ENCODE results near the gene ZNF335. TPM values are rescaled to one million over a fixed set of nuclear protein-coding genes. Genes with fewer than 3 reads are reported as not detected.

ZNF335 gene
- polyA plus RNA-seq, 1 experiment = 9.9 TPM

DNA sequence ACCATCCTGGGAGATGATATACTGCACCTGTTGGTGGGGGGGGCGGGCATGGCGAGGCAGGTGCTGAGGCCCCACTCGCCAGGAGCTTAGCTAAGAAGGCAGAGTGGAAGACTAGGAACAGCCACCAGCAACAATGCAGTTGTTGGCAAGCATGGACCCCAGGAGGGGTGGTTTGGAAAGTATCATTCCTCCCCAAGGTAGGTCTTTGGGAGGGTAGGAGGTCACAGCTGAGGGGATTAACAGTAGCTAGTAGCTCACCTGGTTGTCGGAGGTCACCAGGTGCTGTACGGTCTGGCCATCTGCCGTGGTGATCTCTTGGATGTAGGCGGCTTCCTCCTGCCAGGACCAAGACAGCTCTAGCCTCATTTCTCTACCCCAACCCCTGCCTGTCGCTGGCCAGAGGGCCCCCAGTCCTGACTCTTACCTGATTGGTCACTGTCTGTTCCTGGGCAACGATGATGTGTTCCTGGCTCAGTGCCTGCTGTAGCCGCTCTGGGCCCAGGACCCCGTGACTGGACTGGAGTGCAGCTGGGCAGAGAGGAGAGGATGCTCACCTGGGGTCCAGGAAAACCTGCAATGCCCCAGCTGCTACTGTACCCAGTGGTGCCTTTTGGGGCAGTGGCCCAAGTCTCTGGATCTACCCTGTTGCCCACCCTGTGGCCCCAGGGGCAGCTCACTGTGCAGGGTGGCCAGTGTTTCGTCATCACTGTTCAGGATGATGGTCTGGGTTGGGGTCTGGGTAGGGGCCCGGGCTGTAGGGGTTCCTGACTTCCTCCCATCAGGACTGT lies 22.3 kb downstream of the ZNF335 start:
- H3K27me3 ChIP-seq (ENCODE audit: control insufficient read depth, insufficient read depth, low read length) = no peaks in the 10 kb centered on the region
- CTCF ChIA-PET = interaction anchor here (1.6 to 4.7 kb wide), 3 partner anchors 10 to 151 kb away, joined by 6 to 28 read pairs (median 7); partner anchors contain the start of gene ZNF335
- H3K4me3 ChIP-seq (ENCODE audit: low read depth, low read length) = no peak overlapping the region
- peaks cover 61% of the 10 kb centered on the region for H3K36me3 ChIP-seq (ENCODE audit: control insufficient read depth, insufficient read depth, low read length)
- DNase-seq (ENCODE audit: low read depth) = no peak
- POLR2A ChIA-PET = no interaction called here
- TF ChIP-seq, protein P1, sequence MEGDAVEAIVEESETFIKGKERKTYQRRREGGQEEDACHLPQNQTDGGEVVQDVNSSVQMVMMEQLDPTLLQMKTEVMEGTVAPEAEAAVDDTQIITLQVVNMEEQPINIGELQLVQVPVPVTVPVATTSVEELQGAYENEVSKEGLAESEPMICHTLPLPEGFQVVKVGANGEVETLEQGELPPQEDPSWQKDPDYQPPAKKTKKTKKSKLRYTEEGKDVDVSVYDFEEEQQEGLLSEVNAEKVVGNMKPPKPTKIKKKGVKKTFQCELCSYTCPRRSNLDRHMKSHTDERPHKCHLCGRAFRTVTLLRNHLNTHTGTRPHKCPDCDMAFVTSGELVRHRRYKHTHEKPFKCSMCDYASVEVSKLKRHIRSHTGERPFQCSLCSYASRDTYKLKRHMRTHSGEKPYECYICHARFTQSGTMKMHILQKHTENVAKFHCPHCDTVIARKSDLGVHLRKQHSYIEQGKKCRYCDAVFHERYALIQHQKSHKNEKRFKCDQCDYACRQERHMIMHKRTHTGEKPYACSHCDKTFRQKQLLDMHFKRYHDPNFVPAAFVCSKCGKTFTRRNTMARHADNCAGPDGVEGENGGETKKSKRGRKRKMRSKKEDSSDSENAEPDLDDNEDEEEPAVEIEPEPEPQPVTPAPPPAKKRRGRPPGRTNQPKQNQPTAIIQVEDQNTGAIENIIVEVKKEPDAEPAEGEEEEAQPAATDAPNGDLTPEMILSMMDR (IDR thresholded peaks at IDR 0.05; ENCODE audit: insufficient read depth, low read depth, low read length) = no peak

DNA sequence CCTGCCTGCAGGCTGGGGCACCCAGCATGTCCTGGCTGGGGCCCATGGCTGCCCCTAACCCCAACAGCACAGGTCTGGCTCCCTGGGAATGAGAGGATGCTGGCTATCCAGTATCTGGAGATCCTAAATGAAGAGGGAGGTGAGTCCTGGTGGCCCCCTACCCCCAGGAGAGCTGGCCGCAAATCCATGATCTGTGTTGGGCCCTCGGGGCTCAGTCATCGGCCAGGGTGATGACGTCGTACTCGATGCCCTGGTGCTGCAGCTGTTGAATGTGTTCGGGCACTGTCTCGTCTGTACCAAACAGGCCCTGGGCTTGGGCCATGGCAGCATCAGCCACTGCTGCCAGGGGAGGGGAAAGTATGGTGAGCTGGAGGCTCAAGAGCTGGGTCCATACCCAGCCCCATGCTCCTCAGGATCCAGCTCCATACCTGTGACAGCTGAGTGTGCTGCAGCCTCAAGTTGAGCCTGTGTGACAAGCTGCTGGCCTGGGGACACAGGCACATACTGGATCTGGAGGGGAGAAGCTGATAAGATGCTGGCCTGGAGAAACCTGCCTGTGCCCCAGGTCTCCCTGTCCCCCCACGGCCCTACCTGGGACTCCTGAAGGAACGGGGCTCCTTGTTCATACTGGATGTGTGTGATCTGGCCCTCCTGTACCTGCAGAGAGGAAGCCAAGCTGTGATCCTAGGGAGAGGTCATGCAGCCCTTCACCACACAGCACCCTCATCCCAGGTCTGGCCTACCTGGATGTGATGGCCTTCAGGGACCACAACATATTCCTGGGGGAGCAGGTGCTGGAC lies 23.1 kb downstream of the ZNF335 start:
- H3K4me3 ChIP-seq (ENCODE audit: low read depth, low read length) = no peak overlapping the region
- H3K27me3 ChIP-seq (ENCODE audit: control insufficient read depth, insufficient read depth, low read length) = no peaks in the 10 kb centered on the region
- ChIA-PET CTCF (interaction anchor here (1.6 to 4.7 kb wide), 3 partner anchors 11 to 150 kb away, joined by 6 to 28 read pairs (median 7); partner anchors contain the start of gene ZNF335), POLR2A (no interaction called here)
- TF ChIP-seq, protein P1 (IDR thresholded peaks at IDR 0.05; ENCODE audit: insufficient read depth, low read depth, low read length) = no peak
- peaks cover 65% of the 10 kb centered on the region for H3K36me3 ChIP-seq (ENCODE audit: control insufficient read depth, insufficient read depth, low read length)
- DNase-seq (ENCODE audit: low read depth) = no peak

DNA sequence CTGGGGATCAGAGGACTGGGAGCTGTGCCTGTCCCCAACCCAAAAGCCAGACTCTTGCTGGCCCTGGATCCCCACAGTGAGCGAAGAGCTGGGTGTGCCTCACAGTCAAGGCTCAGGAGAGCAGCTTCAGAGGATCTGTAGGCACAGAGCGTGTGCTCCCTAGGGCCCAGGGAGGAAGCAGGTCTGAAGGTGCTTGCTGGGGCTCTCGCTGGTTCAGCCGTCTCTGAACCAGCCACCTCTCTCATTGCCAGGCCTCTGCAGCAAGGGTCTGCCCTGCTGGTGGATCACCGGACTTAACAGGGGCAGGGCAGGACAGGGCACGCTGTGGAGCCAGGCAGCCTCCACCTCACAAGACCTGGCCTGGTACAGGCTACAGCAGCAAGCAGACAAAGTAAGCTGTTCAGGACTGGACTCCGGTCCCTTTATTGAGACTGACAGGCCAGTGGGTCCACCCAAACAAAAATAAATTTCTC lies 23.7 kb downstream of the ZNF335 start:
- TF ChIP-seq, protein P1 (IDR thresholded peaks at IDR 0.05; ENCODE audit: insufficient read depth, low read depth, low read length) = no peak
- ChIA-PET POLR2A (no interaction called here), CTCF (interaction anchor here (0.7 to 4.7 kb wide), 5 partner anchors 11 to 149 kb away, joined by 3 to 28 read pairs (median 6); partner anchors contain the start of gene ZNF335)
- Histone ChIP-seq H3K27me3 (ENCODE audit: control insufficient read depth, insufficient read depth, low read length) (no peaks in the 10 kb centered on the region), H3K36me3 (ENCODE audit: control insufficient read depth, insufficient read depth, low read length) (peaks cover 66% of the 10 kb centered on the region), H3K4me3 (ENCODE audit: low read depth, low read length) (no peak overlapping the region)
- DNase-seq (ENCODE audit: low read depth) = no peak

DNA sequence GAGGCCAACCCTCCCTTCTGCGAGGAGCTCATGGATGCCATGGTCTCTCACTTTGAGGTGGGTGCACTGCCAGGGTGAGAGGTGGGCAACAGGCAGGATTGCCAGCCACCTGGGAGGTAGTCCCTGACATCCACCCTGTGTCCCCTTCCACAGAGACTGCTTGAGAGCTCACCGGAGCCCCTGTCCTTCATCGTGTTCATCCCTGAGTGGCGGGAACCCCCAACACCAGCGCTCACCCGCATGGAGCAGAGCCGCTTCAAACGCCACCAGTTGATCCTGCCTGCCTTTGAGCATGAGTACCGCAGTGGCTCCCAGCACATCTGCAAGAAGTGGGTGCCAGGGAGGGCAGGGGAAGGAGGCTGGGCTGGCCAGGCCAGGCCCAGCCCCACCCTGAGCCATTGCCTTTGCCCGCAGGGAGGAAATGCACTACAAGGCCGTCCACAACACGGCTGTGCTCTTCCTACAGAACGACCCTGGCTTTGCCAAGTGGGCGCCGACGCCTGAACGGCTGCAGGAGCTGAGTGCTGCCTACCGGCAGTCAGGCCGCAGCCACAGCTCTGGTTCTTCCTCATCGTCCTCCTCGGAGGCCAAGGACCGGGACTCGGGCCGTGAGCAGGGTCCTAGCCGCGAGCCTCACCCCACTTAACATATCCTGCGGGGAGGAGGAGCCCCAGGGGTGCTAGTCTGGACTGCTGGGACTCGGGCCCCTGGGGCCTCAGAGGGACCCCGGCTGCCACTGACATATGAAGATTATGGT lies 24.7 kb downstream of the ZNF335 start:
- TF ChIP-seq, protein P1 (IDR thresholded peaks at IDR 0.05; ENCODE audit: insufficient read depth, low read depth, low read length) = no peak
- H3K36me3 ChIP-seq (ENCODE audit: control insufficient read depth, insufficient read depth, low read length) = peaks cover 63% of the 10 kb centered on the region
- ChIA-PET CTCF (interaction anchor here (1.0 to 1.9 kb wide), 5 partner anchors 10 to 123 kb away, joined by 3 to 8 read pairs (median 4); partner anchors contain the start of gene TNNC2), POLR2A (no interaction called here)
- no peak for DNase-seq (ENCODE audit: low read depth)
- H3K4me3 ChIP-seq (ENCODE audit: low read depth, low read length) = no peak overlapping the region
- H3K27me3 ChIP-seq (ENCODE audit: control insufficient read depth, insufficient read depth, low read length) = no peaks in the 10 kb centered on the region
